GM18873 (cell line): ENCODE results near the gene UBE4A.

Experiments used
- ATAC-seq: cut with Tn5 transposase; IDR thresholded peaks from one replicate; pipeline ENCODE4 v1.9.1; 2021; ENCODE audit warnings: mild to moderate bottlenecking, moderate library complexity, moderate number of reproducible peaks; ENCODE audit not compliant: unreplicated experiment, low FRiP score

UBE4A gene, protein sequence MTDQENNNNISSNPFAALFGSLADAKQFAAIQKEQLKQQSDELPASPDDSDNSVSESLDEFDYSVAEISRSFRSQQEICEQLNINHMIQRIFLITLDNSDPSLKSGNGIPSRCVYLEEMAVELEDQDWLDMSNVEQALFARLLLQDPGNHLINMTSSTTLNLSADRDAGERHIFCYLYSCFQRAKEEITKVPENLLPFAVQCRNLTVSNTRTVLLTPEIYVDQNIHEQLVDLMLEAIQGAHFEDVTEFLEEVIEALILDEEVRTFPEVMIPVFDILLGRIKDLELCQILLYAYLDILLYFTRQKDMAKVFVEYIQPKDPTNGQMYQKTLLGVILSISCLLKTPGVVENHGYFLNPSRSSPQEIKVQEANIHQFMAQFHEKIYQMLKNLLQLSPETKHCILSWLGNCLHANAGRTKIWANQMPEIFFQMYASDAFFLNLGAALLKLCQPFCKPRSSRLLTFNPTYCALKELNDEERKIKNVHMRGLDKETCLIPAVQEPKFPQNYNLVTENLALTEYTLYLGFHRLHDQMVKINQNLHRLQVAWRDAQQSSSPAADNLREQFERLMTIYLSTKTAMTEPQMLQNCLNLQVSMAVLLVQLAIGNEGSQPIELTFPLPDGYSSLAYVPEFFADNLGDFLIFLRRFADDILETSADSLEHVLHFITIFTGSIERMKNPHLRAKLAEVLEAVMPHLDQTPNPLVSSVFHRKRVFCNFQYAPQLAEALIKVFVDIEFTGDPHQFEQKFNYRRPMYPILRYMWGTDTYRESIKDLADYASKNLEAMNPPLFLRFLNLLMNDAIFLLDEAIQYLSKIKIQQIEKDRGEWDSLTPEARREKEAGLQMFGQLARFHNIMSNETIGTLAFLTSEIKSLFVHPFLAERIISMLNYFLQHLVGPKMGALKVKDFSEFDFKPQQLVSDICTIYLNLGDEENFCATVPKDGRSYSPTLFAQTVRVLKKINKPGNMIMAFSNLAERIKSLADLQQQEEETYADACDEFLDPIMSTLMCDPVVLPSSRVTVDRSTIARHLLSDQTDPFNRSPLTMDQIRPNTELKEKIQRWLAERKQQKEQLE

GRCh38 chr11:118359295-118359958 lies at the start of gene UBE4A:
Gene UBE4A (plus strand): TSS chr11:118359600. CDS start chr11:118365081, 5,481 bp downstream.
- ATAC-seq = peak; percentile 77

- no peak for ATAC-seq
Observed at GRCh38 chr11:118310271-118310670, 49.1 kb upstream of the UBE4A start.

DNA sequence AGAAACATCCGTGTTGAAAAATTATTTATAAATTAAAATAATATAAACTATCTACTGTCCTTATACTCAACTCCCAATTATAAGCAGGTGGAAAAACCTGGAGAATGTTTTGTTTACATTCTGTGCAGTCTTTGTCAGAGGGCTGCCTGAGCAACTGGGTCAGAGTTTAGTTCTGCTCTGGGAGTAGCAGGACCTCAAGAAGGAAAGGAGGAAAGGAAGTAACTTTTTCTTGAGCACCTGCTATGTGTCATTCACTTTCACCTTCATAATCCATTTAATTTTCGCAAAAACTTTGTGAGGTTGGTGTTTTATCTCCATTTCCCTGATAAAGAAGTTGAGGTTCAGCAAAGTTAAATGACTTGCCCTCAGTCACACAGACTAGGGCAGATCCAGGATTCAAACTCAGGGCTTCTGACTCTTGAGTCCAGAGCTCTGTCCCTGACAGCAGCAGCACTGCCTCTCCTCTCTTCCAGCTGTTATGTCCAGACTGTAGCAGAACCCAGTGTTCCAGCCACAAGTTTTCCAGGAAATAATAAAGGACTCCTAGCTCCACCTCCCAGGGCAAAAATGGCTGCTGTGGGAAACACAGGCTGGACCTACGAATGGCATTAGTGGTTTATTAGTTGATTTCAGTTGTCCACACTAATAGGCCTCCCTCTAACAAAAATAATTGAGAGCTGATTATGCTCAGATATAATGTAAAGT lies 48.5 kb upstream of the UBE4A start:
- no peak for ATAC-seq

GRCh38 chr11:118311518-118311917 lies 47.9 kb upstream of the UBE4A start:
- no peak for ATAC-seq

- ATAC-seq = no peak
Observed at GRCh38 chr11:118312328-118312727, 47.1 kb upstream of the UBE4A start.

- no peak for ATAC-seq
Observed at GRCh38 chr11:118313242-118313641, 46.2 kb upstream of the UBE4A start.

- no peak for ATAC-seq
Observed at GRCh38 chr11:118314988-118315411, 44.4 kb upstream of the UBE4A start.

DNA sequence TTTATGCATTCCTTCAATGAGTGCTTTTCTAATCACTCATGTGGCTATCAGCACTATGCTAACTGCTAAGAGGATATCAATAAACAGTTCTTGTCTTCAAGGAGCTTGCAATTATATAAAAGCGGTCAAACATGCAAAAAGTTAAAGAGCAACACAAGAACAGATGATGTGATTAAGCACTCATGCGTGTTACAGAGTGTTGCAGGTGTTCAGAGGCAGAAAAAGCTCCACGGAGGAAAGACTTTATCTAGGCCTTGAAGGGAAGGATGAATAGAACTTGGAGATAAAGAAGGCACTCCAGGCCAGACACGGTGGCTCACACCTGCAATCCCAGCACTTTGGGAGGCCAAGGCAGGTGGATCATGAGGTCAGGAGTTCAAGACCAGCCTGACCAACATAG lies 41.3 kb upstream of the UBE4A start:
- no peak for ATAC-seq

GRCh38 chr11:118318581-118319336 lies 40.6 kb upstream of the UBE4A start:
- ATAC-seq = no peak

DNA sequence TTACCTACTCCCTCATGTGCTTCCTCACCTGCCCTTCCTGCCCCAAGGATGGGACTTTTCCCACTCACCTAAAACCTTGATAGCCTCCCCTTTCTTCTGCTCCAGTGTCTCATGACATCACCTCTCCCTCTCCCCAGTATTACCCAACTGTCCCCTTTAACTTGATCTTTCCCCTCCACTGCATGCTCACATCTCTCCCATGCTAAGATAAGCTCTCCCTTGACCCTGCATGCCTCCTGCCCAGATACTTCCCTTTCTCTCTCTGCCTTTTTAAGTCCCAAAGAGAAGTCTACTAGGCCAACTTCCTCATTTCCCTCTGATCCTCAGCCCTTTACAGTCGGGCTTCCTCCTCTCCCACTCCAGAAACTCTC lies 40.1 kb upstream of the UBE4A start:
- ATAC-seq = no peak

- no peak for ATAC-seq
Observed at GRCh38 chr11:118320515-118320914, 38.9 kb upstream of the UBE4A start.

DNA sequence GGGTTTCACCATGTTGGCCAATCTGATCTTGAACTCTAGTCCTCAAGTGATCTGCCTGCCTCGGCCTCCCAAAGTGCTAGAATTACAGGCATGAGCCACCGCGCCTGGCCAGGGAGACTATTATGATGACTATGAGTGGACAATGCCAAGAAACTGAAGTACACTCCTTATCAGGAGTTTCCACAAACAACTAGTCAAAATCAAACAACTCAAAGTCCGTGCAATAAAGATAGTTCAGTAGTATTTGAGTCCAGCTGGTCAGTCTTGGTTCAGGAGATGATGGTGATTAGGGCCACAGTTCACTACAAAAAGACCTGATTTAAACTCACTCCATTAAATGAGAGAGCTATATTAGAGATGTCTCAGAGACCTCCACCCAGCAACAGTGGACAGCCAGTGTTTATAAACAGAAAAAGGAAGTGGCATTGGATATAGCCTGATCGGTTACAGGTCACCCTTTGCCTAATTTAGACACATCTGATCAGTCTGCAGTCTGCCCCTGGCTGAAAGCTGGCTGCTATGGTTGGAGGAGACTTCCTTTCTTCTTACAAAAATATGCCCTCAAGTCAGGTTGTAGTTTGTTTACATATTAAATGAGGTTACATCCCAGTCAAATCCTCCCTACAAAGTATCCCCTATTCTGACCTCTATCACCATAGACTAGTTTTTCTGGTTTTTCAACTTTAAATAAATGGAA lies 37.9 kb upstream of the UBE4A start:
- ATAC-seq = no peak

- ATAC-seq = no peak
Observed at GRCh38 chr11:118322721-118323120, 36.7 kb upstream of the UBE4A start.

DNA sequence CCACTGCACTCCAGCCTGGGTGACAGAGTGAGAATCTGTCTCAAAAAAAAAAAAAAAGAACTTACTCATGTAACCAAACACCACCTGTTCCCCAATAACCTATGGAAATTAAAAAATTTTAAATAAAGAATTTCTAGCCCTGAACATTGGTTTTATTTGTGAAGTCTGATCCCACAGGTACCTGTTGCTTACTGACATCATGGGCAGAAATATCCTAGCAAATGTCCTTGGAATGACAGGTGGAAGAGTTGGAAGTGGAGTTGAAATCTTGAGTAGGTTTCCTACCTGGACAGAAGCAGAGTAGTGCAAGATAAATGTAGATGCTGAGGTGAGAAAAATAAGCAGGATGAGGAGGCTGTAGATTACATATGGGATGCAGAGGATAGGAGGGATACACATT lies 34.1 kb upstream of the UBE4A start:
- ATAC-seq = no peak

DNA sequence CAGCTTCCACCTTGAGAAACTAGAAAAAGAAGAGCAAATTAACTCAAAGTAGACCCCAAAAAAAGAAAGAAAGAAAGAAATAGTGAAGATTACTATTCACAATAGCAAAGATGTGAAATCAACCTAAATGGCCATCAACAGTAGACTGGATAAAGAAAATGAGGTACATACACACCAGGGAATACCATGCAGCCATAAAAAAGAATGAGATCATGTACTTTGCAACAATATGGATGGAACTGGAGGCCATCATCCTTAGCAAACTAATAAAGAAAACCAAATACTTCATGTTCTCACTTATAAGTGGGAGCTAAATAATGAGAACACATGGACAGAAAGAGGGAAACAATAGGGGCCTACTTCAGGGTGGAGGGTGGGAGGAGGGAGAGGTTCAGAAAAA lies 30.7 kb upstream of the UBE4A start:
- no peak for ATAC-seq

DNA sequence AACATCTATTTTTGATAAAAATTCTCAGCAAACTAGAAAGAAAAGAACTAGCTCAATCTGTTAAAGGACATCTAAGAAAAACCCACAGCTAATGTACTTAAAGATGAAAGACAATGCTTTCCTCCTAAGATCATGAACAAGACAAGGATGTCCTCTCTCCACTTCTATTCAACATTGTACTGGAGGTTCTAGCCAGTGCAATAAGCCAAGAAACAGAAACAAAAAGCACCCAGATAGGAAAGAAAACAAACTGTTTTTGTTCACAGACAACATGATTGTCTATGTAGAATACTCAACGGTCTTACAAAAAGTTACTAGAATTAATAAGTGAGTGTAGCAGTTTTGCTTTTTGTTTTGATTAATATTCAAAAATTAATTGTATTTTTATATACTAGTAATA lies 24.7 kb upstream of the UBE4A start:
- ATAC-seq = no peak

DNA sequence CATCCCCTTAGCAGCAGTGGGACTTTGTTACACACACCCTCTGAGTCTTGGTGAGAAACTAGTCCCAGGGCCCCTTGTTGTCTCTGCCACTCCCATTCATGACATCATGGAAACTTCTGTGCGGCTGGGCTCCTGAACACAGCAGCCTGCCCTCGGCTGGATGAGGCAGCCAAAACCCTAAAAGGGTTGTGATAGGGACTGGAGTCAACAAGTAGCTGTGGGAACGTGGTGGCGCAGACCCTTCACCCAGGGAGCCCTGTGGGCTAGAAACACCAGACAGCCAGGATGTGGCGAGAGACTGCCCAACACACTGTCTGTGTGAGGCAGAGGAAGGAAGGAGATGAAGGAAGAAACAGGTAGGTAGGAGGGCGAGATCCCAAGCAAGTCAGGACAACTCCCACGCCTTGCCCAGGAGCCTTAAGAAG lies 20.8 kb upstream of the UBE4A start:
- no peak for ATAC-seq

DNA sequence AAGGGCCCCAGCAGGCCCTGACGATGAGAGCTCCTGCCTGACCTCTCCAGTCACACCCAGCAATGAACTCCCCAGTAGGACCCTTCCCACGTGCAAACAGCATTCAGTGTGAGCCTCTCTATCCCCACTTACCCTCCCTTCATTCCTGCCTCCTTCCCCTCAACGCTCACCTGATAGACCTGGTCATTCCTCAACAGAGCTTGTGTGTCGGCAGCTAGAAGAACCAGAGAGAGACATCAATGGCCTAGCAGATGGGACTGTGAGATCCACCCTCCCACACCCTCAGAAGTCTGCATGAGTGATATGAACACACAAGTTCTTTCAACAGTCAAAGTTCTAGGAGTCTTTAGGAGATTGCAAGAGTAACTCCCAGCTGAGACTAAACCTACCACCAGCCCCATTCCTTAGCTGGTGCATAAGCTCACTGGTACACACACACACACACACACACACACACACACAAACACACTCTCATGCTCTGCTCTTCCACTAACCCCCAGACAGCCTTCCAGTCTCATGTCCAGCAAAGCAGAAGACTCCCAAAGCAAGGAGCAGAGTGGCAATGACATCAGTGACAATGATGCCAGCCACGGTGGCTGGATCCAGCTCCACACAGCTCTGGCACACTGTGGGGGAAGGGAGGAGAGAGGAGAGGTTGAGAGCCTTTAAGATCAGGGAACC lies 20.0 kb upstream of the UBE4A start:
- ATAC-seq = no peak
